ENCODE results near the gene DNAH2.
A peak's percentile ranks its signal among the peaks of the same experiment; 100 is the strongest.

Gene DNAH2

DNA sequence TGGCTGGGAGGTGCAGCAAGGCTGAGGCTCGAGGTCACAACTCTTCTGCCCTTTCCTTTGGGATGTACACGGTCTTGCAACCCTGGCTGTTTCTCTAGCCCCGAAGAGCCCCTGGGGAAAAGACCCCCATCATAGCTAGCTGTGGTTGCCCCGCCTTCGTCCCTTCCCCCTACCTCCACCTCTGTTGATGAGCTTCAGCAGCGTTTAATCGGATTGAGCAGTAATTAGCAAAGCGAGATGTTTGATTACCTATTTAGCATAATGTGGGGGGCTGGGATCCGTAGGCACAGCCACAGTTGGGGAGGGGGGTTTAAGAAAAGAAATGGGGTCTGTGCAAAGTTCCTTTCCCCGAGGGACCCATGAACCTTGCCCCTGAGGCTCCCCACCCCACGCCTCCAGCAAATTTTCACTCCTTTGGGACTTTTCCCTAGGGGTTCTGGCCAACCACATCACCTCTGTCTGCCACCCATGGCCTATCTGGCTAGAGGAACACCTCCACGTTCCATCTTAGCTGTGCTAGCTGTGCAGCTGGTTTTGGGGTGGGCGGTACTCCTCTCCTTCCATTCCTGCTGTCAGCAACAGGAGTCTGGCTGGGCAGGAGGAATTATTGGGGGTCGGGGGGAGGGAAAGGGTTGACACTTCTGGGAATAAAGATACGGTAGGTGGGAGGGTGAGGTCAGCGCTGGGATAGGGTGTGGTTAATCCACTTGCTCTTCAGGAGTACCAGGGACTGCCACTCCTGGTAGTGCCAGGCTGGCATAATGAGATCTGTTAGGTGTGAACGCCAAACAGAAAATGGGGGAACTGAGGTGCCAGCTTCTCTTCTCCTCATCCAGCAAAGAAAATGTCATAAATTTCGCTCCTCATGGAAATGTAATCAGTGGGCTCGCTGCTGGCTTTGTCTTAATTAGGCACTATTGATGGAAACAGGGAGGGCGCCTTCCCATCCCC is 1.3 kb upstream of the DNAH2 start:
- Histone ChIP-seq H3K36me3 (ENCODE audit: control insufficient read depth, insufficient read depth, low read length) (no peaks in the 10 kb centered on the region), H3K27me3 (ENCODE audit: control insufficient read depth, insufficient read depth, low read length) (peaks cover 20% of the 10 kb centered on the region), H3K4me1 (ENCODE audit: control insufficient read depth, insufficient read depth, low read length) (peaks cover 2% of the 10 kb centered on the region), H3K9ac (ENCODE audit: low read length) (no peak overlapping the region), H3K4me3 (ENCODE audit: low read length) (peak overlapping the region; percentile 67), H3K27ac (ENCODE audit: low read depth, low read length) (peak overlapping the region; percentile 25)

DNA sequence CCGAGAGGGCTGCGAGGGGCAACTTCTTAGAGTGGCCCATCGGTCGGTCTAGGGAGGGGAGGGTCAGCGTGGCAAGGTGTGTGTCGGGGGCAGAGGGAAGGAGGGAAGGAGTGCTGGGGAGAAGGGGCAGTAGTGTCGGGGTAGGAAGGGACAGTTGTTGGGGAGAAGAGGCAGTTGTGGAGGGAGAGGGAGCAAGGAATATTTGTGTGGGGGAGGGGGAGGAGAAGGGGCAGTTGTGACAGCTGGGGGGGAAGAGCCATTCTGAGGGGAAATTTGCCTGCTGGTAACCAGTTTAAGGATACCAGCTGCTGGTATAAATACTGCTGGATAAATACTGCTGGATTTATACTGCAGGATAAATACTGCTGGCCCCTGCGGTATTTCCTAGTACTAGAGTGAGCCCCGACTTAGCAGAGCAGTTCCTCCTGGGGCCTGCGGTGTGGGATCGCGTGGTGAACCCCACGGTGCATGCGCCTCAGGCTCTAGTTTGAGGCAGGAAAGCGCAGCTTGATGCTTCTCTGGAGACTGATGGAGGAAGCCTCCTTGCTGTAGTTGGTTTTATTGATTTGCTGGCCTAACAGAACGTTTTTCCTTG is 309 bp downstream of the DNAH2 start:
- Histone ChIP-seq H3K4me3 (ENCODE audit: low read length) (peak overlapping the region; percentile 67), H3K4me1 (ENCODE audit: control insufficient read depth, insufficient read depth, low read length) (peaks cover 2% of the 10 kb centered on the region), H3K27ac (ENCODE audit: low read depth, low read length) (no peak overlapping the region), H3K36me3 (ENCODE audit: control insufficient read depth, insufficient read depth, low read length) (no peaks in the 10 kb centered on the region), H3K9ac (ENCODE audit: low read length) (no peak overlapping the region), H3K27me3 (ENCODE audit: control insufficient read depth, insufficient read depth, low read length) (peaks cover 16% of the 10 kb centered on the region)

DNA sequence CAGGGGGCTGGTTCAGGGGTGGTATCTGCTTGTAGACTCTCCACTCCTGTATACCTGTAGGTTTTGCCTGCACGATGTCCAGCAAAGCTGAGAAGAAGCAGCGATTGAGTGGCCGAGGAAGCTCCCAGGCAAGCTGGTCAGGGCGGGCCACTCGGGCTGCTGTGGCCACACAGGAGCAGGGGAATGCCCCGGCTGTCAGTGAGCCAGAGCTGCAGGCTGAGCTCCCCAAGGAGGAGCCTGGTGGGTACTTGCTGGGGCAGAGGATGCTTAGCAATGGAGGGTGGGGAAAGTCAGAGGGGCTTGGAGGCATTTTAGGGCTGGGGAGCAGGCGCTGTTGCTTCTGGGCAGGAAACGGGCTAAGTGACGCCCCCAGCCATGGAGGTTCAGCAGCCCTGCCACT is 2.1 kb downstream of the DNAH2 start:
- Histone ChIP-seq H3K36me3 (ENCODE audit: control insufficient read depth, insufficient read depth, low read length) (no peaks in the 10 kb centered on the region), H3K27me3 (ENCODE audit: control insufficient read depth, insufficient read depth, low read length) (peaks cover 13% of the 10 kb centered on the region), H3K4me3 (ENCODE audit: low read length) (no peak overlapping the region), H3K9ac (ENCODE audit: low read length) (no peak overlapping the region), H3K4me1 (ENCODE audit: control insufficient read depth, insufficient read depth, low read length) (peaks cover 2% of the 10 kb centered on the region), H3K27ac (ENCODE audit: low read depth, low read length) (no peak overlapping the region)

DNA sequence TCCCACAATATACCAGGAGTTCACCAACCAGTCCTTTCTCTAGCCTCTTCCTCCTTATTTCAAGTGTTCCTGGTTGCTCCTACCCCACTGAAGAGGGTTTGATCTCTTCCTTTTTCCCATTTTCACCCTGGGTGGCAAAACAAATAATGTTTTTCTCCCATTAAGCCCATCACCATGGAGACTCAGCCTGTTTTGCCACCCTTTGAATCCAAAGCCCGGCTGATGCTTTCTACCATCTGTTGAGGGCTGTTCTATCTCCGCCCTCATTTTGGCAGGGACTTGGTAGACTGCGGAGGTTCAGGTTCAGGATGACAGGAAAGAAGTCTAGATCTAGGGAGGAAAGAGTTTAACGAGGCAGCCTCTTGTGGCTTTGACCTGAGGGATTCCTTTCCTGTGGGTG is 2.6 kb downstream of the DNAH2 start:
- peaks cover 2% of the 10 kb centered on the region for H3K4me1 ChIP-seq (ENCODE audit: control insufficient read depth, insufficient read depth, low read length)
- no peak overlapping the region for H3K9ac ChIP-seq (ENCODE audit: low read length)
- peaks cover 12% of the 10 kb centered on the region for H3K27me3 ChIP-seq (ENCODE audit: control insufficient read depth, insufficient read depth, low read length)
- no peaks in the 10 kb centered on the region for H3K36me3 ChIP-seq (ENCODE audit: control insufficient read depth, insufficient read depth, low read length)
- no peak overlapping the region for H3K4me3 ChIP-seq (ENCODE audit: low read length)
- H3K27ac ChIP-seq (ENCODE audit: low read depth, low read length) = no peak overlapping the region

DNA sequence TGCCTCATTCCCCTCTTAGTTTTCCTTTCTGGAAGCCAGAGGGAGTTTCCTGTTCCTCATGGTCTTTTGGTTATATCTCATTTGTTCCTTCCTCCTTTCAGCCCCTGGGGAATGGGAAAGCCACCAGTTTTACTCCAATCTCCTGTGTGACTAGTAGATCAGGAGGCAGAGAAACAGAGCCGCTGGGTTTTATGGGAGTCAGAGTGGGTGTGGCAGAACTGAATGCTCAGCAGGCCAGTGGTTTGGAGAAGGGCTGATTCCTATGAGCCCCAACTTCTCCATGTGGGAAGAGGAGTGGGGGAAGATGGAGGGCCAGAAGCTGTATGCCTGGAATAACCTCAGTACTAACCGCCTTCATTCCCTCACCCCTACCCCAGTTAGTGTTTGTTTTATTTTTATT is 4.1 kb downstream of the DNAH2 start:
- peaks cover 2% of the 10 kb centered on the region for H3K4me1 ChIP-seq (ENCODE audit: control insufficient read depth, insufficient read depth, low read length)
- no peak overlapping the region for H3K27ac ChIP-seq (ENCODE audit: low read depth, low read length)
- H3K27me3 ChIP-seq (ENCODE audit: control insufficient read depth, insufficient read depth, low read length) = peaks cover 5% of the 10 kb centered on the region
- no peak overlapping the region for H3K9ac ChIP-seq (ENCODE audit: low read length)
- no peak overlapping the region for H3K4me3 ChIP-seq (ENCODE audit: low read length)
- H3K36me3 ChIP-seq (ENCODE audit: control insufficient read depth, insufficient read depth, low read length) = no peaks in the 10 kb centered on the region

DNA sequence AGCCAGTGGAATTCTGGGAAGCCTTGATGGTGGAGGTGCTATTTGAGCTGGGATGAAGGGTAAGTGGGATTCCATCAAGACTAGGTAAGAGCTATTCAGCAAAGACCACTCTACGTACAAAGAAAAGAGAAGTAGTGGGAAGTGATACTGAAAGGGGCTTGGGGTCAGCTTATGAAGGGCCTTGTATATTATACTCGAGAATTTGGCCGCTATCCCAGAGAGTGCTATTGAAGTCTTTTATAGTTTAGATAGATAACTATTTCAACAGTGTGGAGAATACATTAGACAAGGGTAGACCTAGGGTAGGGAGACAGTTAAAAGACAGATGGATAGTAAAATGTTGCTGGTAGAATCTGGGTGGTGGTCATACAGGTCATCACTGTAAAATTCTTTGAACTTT is 10.3 kb downstream of the DNAH2 start:
- Histone ChIP-seq H3K36me3 (ENCODE audit: control insufficient read depth, insufficient read depth, low read length) (no peaks in the 10 kb centered on the region), H3K27ac (ENCODE audit: low read depth, low read length) (no peak overlapping the region), H3K4me3 (ENCODE audit: low read length) (no peak overlapping the region), H3K4me1 (ENCODE audit: control insufficient read depth, insufficient read depth, low read length) (no peaks in the 10 kb centered on the region), H3K27me3 (ENCODE audit: control insufficient read depth, insufficient read depth, low read length) (no peaks in the 10 kb centered on the region), H3K9ac (ENCODE audit: low read length) (no peak overlapping the region)

DNA sequence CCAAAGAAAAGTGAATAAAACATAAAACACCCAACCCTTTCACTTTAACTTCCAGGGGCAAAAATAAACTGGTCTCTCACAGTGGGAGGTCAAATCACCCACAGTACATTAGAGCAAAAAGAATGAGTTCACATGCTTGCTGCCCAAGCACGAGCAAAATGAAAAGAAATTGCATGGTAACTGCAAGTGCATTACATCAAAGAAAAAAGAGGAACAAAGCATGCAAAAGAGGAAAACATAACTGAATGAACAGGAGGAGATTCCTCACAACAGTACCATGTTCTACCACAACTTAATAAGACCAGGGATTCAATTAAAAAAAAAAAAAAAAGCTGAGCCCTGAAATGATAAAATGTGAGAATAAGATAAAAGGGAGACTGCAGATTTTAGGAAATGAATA is 12.3 kb downstream of the DNAH2 start:
- H3K4me1 ChIP-seq (ENCODE audit: control insufficient read depth, insufficient read depth, low read length) = no peaks in the 10 kb centered on the region
- no peak overlapping the region for H3K27ac ChIP-seq (ENCODE audit: low read depth, low read length)
- no peak overlapping the region for H3K9ac ChIP-seq (ENCODE audit: low read length)
- no peak overlapping the region for H3K4me3 ChIP-seq (ENCODE audit: low read length)
- H3K36me3 ChIP-seq (ENCODE audit: control insufficient read depth, insufficient read depth, low read length) = no peaks in the 10 kb centered on the region
- no peaks in the 10 kb centered on the region for H3K27me3 ChIP-seq (ENCODE audit: control insufficient read depth, insufficient read depth, low read length)

DNA sequence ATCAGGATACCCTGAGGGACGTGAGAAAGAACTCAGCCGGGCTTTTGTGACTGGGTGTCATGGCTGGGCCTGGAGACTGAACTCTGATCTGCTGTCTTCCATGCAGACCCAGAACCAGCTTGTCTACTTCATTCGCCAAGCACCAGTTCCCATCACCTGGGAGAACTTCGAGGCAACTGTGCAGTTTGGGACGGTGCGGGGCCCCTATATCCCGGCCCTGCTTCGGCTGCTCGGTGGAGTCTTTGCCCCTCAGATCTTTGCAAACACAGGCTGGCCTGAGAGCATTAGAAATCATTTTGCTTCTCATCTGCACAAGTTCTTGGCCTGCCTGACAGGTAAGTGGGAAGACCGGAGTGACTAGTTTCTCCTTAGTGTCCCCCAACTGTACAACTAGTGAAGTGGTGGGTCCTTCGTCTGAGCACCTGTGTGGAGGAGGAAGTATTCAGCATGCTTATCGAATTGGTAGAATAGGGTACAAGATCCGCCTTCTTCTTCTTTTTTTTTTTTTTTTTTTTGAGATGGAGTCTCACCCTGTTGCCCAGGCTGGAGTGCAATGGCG is 15.5 kb downstream of the DNAH2 start:
- no peak overlapping the region for H3K27ac ChIP-seq (ENCODE audit: low read depth, low read length)
- no peaks in the 10 kb centered on the region for H3K4me1 ChIP-seq (ENCODE audit: control insufficient read depth, insufficient read depth, low read length)
- no peak overlapping the region for H3K9ac ChIP-seq (ENCODE audit: low read length)
- H3K27me3 ChIP-seq (ENCODE audit: control insufficient read depth, insufficient read depth, low read length) = no peaks in the 10 kb centered on the region
- H3K4me3 ChIP-seq (ENCODE audit: low read length) = no peak overlapping the region
- H3K36me3 ChIP-seq (ENCODE audit: control insufficient read depth, insufficient read depth, low read length) = no peaks in the 10 kb centered on the region

DNA sequence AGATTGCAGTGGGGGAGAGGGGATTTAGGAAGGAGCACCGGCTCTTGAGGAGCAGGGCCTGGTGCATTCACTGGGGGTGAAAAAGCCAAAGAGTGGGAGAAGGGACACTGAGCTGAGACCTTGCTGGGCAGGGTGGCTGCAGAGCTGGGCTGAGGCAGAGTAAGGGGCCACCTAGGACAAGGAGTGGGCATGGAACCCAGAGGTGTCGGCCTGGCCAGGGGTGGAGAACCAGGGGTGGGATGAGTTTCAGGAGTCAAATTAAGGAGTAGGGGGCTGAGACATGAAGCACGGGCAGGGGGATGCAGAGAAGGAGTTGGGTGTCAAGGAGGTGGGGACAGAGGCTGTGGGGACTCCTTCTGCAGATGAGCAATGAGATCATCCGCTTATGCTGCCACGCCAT is 20.1 kb downstream of the DNAH2 start:
- H3K4me3 ChIP-seq (ENCODE audit: low read length) = no peak overlapping the region
- no peak overlapping the region for H3K27ac ChIP-seq (ENCODE audit: low read depth, low read length)
- H3K9ac ChIP-seq (ENCODE audit: low read length) = no peak overlapping the region
- H3K4me1 ChIP-seq (ENCODE audit: control insufficient read depth, insufficient read depth, low read length) = no peaks in the 10 kb centered on the region
- H3K27me3 ChIP-seq (ENCODE audit: control insufficient read depth, insufficient read depth, low read length) = no peaks in the 10 kb centered on the region
- no peaks in the 10 kb centered on the region for H3K36me3 ChIP-seq (ENCODE audit: control insufficient read depth, insufficient read depth, low read length)

DNA sequence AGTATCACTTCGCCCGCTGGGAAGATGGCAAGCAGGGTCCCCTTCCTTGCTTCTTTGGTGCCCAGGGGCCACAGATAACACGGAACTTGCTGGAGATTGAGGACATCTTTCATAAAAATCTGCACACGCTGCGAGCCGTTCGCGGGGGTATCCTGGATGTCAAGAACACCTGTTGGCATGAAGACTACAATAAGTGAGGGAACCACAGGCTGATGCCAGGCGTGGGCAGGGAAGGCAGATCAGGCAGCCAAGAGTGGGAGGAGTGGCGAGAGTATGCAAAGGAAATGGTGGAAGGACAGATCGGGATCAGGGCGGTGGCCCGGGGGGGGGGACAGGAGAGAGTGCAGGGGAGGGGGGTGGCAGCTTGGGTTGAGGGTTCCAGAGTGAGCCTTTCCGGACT is 22.2 kb downstream of the DNAH2 start:
- Histone ChIP-seq H3K27ac (ENCODE audit: low read depth, low read length) (no peak overlapping the region), H3K36me3 (ENCODE audit: control insufficient read depth, insufficient read depth, low read length) (no peaks in the 10 kb centered on the region), H3K4me1 (ENCODE audit: control insufficient read depth, insufficient read depth, low read length) (no peaks in the 10 kb centered on the region), H3K4me3 (ENCODE audit: low read length) (no peak overlapping the region), H3K9ac (ENCODE audit: low read length) (no peak overlapping the region), H3K27me3 (ENCODE audit: control insufficient read depth, insufficient read depth, low read length) (no peaks in the 10 kb centered on the region)

DNA sequence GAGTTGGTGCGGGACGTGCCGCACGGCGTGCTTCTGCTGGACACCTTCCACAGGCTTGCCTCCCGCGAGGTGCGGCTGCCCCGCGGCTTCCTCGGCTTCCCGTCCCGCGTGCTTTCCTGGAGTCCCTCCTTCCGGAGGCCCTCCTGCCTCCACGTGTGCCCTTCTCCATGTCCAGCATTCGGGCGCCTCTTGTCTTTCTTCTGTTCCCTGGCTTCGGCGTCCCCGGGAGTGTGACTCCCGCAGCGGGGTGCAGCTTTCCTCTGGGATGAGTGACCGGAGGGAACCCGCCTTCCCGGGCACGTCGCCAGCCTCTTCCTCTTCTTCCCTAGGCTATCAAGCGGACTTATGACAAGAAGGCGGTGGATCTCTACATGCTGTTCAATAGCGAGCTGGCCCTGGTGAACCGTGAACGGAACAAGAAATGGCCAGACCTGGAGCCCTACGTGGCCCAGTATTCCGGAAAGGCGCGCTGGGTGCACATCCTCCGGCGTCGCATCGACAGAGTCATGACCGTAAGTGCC is 23.0 kb downstream of the DNAH2 start:
- Histone ChIP-seq H3K27ac (ENCODE audit: low read depth, low read length) (no peak overlapping the region), H3K4me1 (ENCODE audit: control insufficient read depth, insufficient read depth, low read length) (no peaks in the 10 kb centered on the region), H3K27me3 (ENCODE audit: control insufficient read depth, insufficient read depth, low read length) (no peaks in the 10 kb centered on the region), H3K9ac (ENCODE audit: low read length) (no peak overlapping the region), H3K4me3 (ENCODE audit: low read length) (no peak overlapping the region), H3K36me3 (ENCODE audit: control insufficient read depth, insufficient read depth, low read length) (no peaks in the 10 kb centered on the region)

DNA sequence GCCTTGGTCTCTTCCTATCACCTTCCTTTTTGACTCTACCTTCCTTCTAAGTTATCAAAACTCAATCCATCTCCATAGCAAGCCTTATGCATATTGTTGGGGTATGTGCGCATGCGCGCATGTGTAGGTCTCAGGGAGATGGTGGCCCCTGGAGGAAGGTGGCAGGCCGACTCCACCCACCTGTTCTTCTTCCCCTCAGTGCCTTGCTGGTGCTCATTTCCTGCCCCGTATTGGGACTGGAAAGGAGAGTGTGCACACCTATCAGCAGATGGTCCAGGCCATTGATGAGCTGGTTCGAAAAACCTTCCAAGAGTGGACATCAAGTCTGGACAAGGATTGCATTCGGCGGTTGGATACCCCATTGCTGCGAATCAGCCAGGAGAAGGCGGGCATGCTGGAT is 25.2 kb downstream of the DNAH2 start:
- Histone ChIP-seq H3K4me1 (ENCODE audit: control insufficient read depth, insufficient read depth, low read length) (no peaks in the 10 kb centered on the region), H3K4me3 (ENCODE audit: low read length) (no peak overlapping the region), H3K36me3 (ENCODE audit: control insufficient read depth, insufficient read depth, low read length) (no peaks in the 10 kb centered on the region), H3K27me3 (ENCODE audit: control insufficient read depth, insufficient read depth, low read length) (no peaks in the 10 kb centered on the region), H3K9ac (ENCODE audit: low read length) (no peak overlapping the region), H3K27ac (ENCODE audit: low read depth, low read length) (no peak overlapping the region)

Data from rectal smooth muscle tissue (tissue), 1 donor.